ENCODE results near the gene IL1B.

- no peak for TF ChIP-seq CTCF (IDR thresholded peaks at IDR 0.05)
- TF ChIP-seq POLR2A (IDR thresholded peaks at IDR 0.05): no peak
- TF ChIP-seq POLR2AphosphoS5 (IDR thresholded peaks at IDR 0.05): no peak
Measured at GRCh38 chr2:112836695-112837117, at the start of gene IL1B.

Measured in breast epithelium (tissue), 3 donors.